Right lobe of liver (tissue), 6 donors: ENCODE measurements around the gene RPS6KA6. TPM values are rescaled to one million over a fixed set of nuclear protein-coding genes. Genes with fewer than 3 reads are reported as not detected.

ENCODE experiments used
- ATAC-seq, 4 donors: fragments of 200-7000 bp; cut with Tn5 transposase; one replicate each; pipeline ENCODE4 v1.9.1; 2020; ENCODE audit warnings: mild to moderate bottlenecking in 4 of 4, moderate library complexity in 4 of 4
- DNase-seq, 3 donors: peaks; one replicate each; pipeline ENCODE4 v3.0.0-alpha.2; 2020
- H3K27ac ChIP-seq, 3 donors: fragments of 200-600 bp; one replicate each; pipeline ENCODE4 v1.8.0; 2022
- H3K27me3 ChIP-seq, 2 donors: fragments of 200-600 bp; one replicate each; pipeline ENCODE4 v1.8.0; 2022
- H3K36me3 ChIP-seq, 4 donors: fragments of 200-600 bp; sonication (generic) in 1 of 4; one replicate each; pipeline versions ENCODE4 v1.5.1 to v1.8.0; 2017 to 2022; ENCODE audit warnings: control low read depth in 1 of 4
- H3K4me1 ChIP-seq, 4 donors: fragments of 200-600 bp; sonication (generic) in 1 of 4; one replicate each; pipeline versions ENCODE4 v1.5.1 to v1.8.0; 2017 to 2022; ENCODE audit warnings: control low read depth in 1 of 4
- H3K4me3 ChIP-seq, 3 donors: fragments of 200-600 bp; one replicate each; pipeline ENCODE4 v1.8.0; 2022
- H3K9me3 ChIP-seq, 4 donors: fragments of 200-600 bp; sonication (generic) in 1 of 4; one replicate each; pipeline versions ENCODE4 v1.5.1 to v1.8.0; 2017 to 2022; ENCODE audit warnings: control low read depth in 1 of 4
- CTCF ChIP-seq, 4 donors: fragments of 200-600 bp in 3 of 4; fragments of 450-650 bp in 1 of 4; IDR thresholded peaks; one replicate each; pipeline versions ENCODE4 v1.5.1 to v1.8.0; 2016 to 2022; ENCODE audit warnings: antibody characterized with exemption in 4 of 4, mild to moderate bottlenecking in 2 of 4
- POLR2A ChIP-seq: fragments of 450-650 bp; IDR thresholded peaks from one replicate; pipeline ENCODE4 v1.6.1; 2017; ENCODE audit warnings: antibody characterized with exemption, mild to moderate bottlenecking
- WGBS: methylation state at CpG from one replicate; pipeline ENCODE4 v1.1.6; 2018; ENCODE audit warnings: low coverage, low lambda C conversion rate; ENCODE audit not compliant: insufficient coverage; ENCODE audit errors: missing lambda C conversion rate; 5-methylcytosine and 5-hydroxymethylcytosine counted together
- intact Hi-C, 2 donors: fragments of 100-400 bp; cut with DNase I; formaldehyde crosslinking; loops; one replicate each; pipeline versions ENCODE4 v1.11.2 to v1.14.1; 2022
- total RNA-seq, 6 experiments: library from RNA; depleted of rRNA in 2 of 6; stranded (reverse); fragments of >200 nt in 2 of 6; fragmentation: NEBNext Ultra II Directional in 3 of 6; extraction: Animal tissue kit (Norgen Biotek cat#: 25700) in 3 of 6; gene quantifications; one replicate each; pipeline versions ENCODE4 v1.1.0 to v1.2.4, GENCODE V29; 2016 to 2023
- donor health status: DM: no; HTN: yes; CAD: no.
- donor health status: DM: no; HTN: no; CAD: no.
- donor health status: DM: no; HTN: no; CAD: no.
- donor health status: DM: no; HTN: yes; CAD: no.
- donor health status: DM: no; HTN: yes; CAD: no.

Gene RPS6KA6
- total RNA-seq, 6 experiments from 2014 or later: 0.12 to 0.88 (median 0.68) TPM

- Histone ChIP-seq H3K4me1 (no peaks in the 10 kb centered on the region), H3K27ac (no peak overlapping the region), H3K4me3 (no peak overlapping the region), H3K9me3 (no peaks in the 10 kb centered on the region), H3K27me3 (no peaks in the 10 kb centered on the region), H3K36me3 (no peaks in the 10 kb centered on the region)
- DNase-seq: no peak
- TF ChIP-seq POLR2A (no peak), CTCF (IDR thresholded peaks at IDR 0.05) (no peak)
- ATAC-seq: no peak
- intact Hi-C loops: no loop called here
These were observed 26.4 kb downstream of the RPS6KA6 start for GRCh38 chrX:84161641-84162040.

GRCh38 chrX:84160736-84161135, 27.3 kb downstream of the RPS6KA6 start:
- 66% methylated on average over 4 of the region's 4 CpGs for WGBS
- Histone ChIP-seq H3K27me3 (no peaks in the 10 kb centered on the region), H3K9me3 (no peaks in the 10 kb centered on the region), H3K27ac (no peak overlapping the region), H3K4me3 (no peak overlapping the region), H3K36me3 (no peaks in the 10 kb centered on the region), H3K4me1 (no peaks in the 10 kb centered on the region)
- DNase-seq (no peak), ATAC-seq (no peak)
- intact Hi-C loops: no loop called here
- TF ChIP-seq POLR2A: no peak
- no peak for TF ChIP-seq CTCF (IDR thresholded peaks at IDR 0.05)

- no peak for DNase-seq
- Histone ChIP-seq H3K4me1 (no peaks in the 10 kb centered on the region), H3K9me3 (no peaks in the 10 kb centered on the region), H3K27me3 (no peaks in the 10 kb centered on the region), H3K27ac (no peak overlapping the region), H3K4me3 (no peak overlapping the region), H3K36me3 (no peaks in the 10 kb centered on the region)
- intact Hi-C loops: no loop called here
- no peak for ATAC-seq
- TF ChIP-seq CTCF (IDR thresholded peaks at IDR 0.05): no peak
- no peak for TF ChIP-seq POLR2A
- WGBS: 75% methylated on average over 1 of the region's 1 CpG
These were observed 31.2 kb downstream of the RPS6KA6 start for GRCh38 chrX:84156821-84157220.

- TF ChIP-seq POLR2A: no peak
- no peak for TF ChIP-seq CTCF (IDR thresholded peaks at IDR 0.05)
- ATAC-seq (no peak), DNase-seq (no peak)
- no peaks in the 10 kb centered on the region for H3K27me3 ChIP-seq
- no peaks in the 10 kb centered on the region for H3K36me3 ChIP-seq
- H3K4me1 ChIP-seq: no peaks in the 10 kb centered on the region
- no peaks in the 10 kb centered on the region for H3K9me3 ChIP-seq
- intact Hi-C loops: no loop called here
- H3K27ac ChIP-seq: no peak overlapping the region
- WGBS: 24% methylated on average over 3 of the region's 3 CpGs
- no peak overlapping the region for H3K4me3 ChIP-seq
These were observed 32.1 kb downstream of the RPS6KA6 start for GRCh38 chrX:84155938-84156337.

GRCh38 chrX:84153538-84153937, 34.5 kb downstream of the RPS6KA6 start:
- TF ChIP-seq POLR2A (no peak), CTCF (IDR thresholded peaks at IDR 0.05) (no peak)
- H3K4me3 ChIP-seq: no peak overlapping the region
- H3K9me3 ChIP-seq: no peaks in the 10 kb centered on the region
- H3K27me3 ChIP-seq: no peaks in the 10 kb centered on the region
- H3K27ac ChIP-seq: no peak overlapping the region
- 89% methylated on average over 1 of the region's 1 CpG for WGBS
- DNase-seq (no peak), ATAC-seq (no peak)
- no peaks in the 10 kb centered on the region for H3K4me1 ChIP-seq
- intact Hi-C loops: no loop called here
- no peaks in the 10 kb centered on the region for H3K36me3 ChIP-seq
